Adipocyte (in vitro differentiated cells): ENCODE data around the gene MYLIP.

ENCODE experiments used
- DNase-seq: peaks from one replicate; pipeline ENCODE4 v3.0.0-alpha.2; 2015; ENCODE audit warnings: low read depth
- H3K27me3 ChIP-seq: replicated peaks from 2 replicates; pipeline ENCODE4 v1.7.0; 2013; ENCODE audit warnings: mild to moderate bottlenecking, low read length, moderate library complexity; ENCODE audit not compliant: control insufficient read depth, insufficient read depth
- H3K36me3 ChIP-seq: 2 replicates; pipeline ENCODE4 v1.7.0; 2013; ENCODE audit warnings: low read length, mild to moderate bottlenecking, moderate library complexity; ENCODE audit not compliant: control insufficient read depth, insufficient read depth, severe bottlenecking
- H3K4me1 ChIP-seq: 2 replicates; pipeline ENCODE4 v1.7.0; 2013; ENCODE audit warnings: mild to moderate bottlenecking, low read length, moderate library complexity; ENCODE audit not compliant: control insufficient read depth, insufficient read depth
- H3K4me3 ChIP-seq: 2 replicates; pipeline ENCODE4 v1.7.0; 2013; ENCODE audit warnings: mild to moderate bottlenecking, low read length, moderate library complexity
- H3K9ac ChIP-seq: 2 replicates; pipeline ENCODE4 v1.7.0; 2013; ENCODE audit warnings: mild to moderate bottlenecking, low read length, moderate library complexity
- H3K9me3 ChIP-seq: 2 replicates; pipeline ENCODE4 v1.7.0; 2013; ENCODE audit warnings: mild to moderate bottlenecking, low read length, moderate library complexity; ENCODE audit not compliant: control insufficient read depth

The MYLIP gene

GRCh38 chr6:16130437-16130891, 1.6 kb downstream of the MYLIP start:
- H3K9ac ChIP-seq: peak overlapping the region; percentile 95
- H3K9me3 ChIP-seq: no peaks in the 10 kb centered on the region
- no peak for DNase-seq
- peak overlapping the region; percentile 86 for H3K4me3 ChIP-seq
- H3K4me1 ChIP-seq: peaks cover 48% of the 10 kb centered on the region
- H3K27me3 ChIP-seq: no peaks in the 10 kb centered on the region
- H3K36me3 ChIP-seq: peaks cover 15% of the 10 kb centered on the region

- peaks cover 51% of the 10 kb centered on the region for H3K4me1 ChIP-seq
- DNase-seq: peak; percentile 84
- H3K27me3 ChIP-seq: no peaks in the 10 kb centered on the region
- peak overlapping the region; percentile 86 for H3K4me3 ChIP-seq
- peaks cover 15% of the 10 kb centered on the region for H3K36me3 ChIP-seq
- peak overlapping the region; percentile 95 for H3K9ac ChIP-seq
- H3K9me3 ChIP-seq: no peaks in the 10 kb centered on the region
Measured at GRCh38 chr6:16130932-16131387, 2.1 kb downstream of the MYLIP start.

- peak overlapping the region; percentile 86 for H3K4me3 ChIP-seq
- H3K36me3 ChIP-seq: peaks cover 15% of the 10 kb centered on the region
- no peak for DNase-seq
- no peak overlapping the region for H3K9ac ChIP-seq
- no peaks in the 10 kb centered on the region for H3K9me3 ChIP-seq
- peaks cover 70% of the 10 kb centered on the region for H3K4me1 ChIP-seq
- no peaks in the 10 kb centered on the region for H3K27me3 ChIP-seq
Measured at GRCh38 chr6:16132909-16133308, 4.0 kb downstream of the MYLIP start.

- Histone ChIP-seq H3K9me3 (no peaks in the 10 kb centered on the region), H3K4me1 (peaks cover 80% of the 10 kb centered on the region), H3K27me3 (no peaks in the 10 kb centered on the region), H3K36me3 (peaks cover 15% of the 10 kb centered on the region), H3K9ac (no peak overlapping the region), H3K4me3 (peak overlapping the region; percentile 21)
- DNase-seq: no peak
Measured at GRCh38 chr6:16134430-16134829, 5.5 kb downstream of the MYLIP start.

GRCh38 chr6:16135066-16135465, 6.2 kb downstream of the MYLIP start:
- Histone ChIP-seq H3K4me3 (peak overlapping the region; percentile 21), H3K9me3 (no peaks in the 10 kb centered on the region), H3K4me1 (peaks cover 80% of the 10 kb centered on the region), H3K36me3 (peaks cover 18% of the 10 kb centered on the region), H3K9ac (peak overlapping the region; percentile 4), H3K27me3 (no peaks in the 10 kb centered on the region)
- peak; percentile 64 for DNase-seq

GRCh38 chr6:16136091-16136490, 7.2 kb downstream of the MYLIP start:
- DNase-seq: no peak
- peak overlapping the region; percentile 60 for H3K9ac ChIP-seq
- H3K27me3 ChIP-seq: no peaks in the 10 kb centered on the region
- H3K4me1 ChIP-seq: peaks cover 76% of the 10 kb centered on the region
- H3K36me3 ChIP-seq: peaks cover 27% of the 10 kb centered on the region
- H3K9me3 ChIP-seq: no peaks in the 10 kb centered on the region
- H3K4me3 ChIP-seq: peak overlapping the region; percentile 74

GRCh38 chr6:16136621-16137450, 8.0 kb downstream of the MYLIP start:
- Histone ChIP-seq H3K4me1 (peaks cover 69% of the 10 kb centered on the region), H3K27me3 (no peaks in the 10 kb centered on the region), H3K36me3 (peaks cover 29% of the 10 kb centered on the region), H3K9ac (peak overlapping the region; percentile 60), H3K9me3 (no peaks in the 10 kb centered on the region), H3K4me3 (peak overlapping the region; percentile 74)
- DNase-seq: peak; percentile 91

GRCh38 chr6:16137451-16137801, 8.5 kb downstream of the MYLIP start:
- H3K36me3 ChIP-seq: peaks cover 34% of the 10 kb centered on the region
- no peak for DNase-seq

GRCh38 chr6:16139556-16139955, 10.7 kb downstream of the MYLIP start:
- Histone ChIP-seq H3K9ac (no peak overlapping the region), H3K9me3 (no peaks in the 10 kb centered on the region), H3K4me3 (no peak overlapping the region), H3K27me3 (no peaks in the 10 kb centered on the region), H3K36me3 (peaks cover 46% of the 10 kb centered on the region), H3K4me1 (peaks cover 42% of the 10 kb centered on the region)
- no peak for DNase-seq

More at GRCh38 chr6:16137451-16137801, 8.5 kb downstream of the MYLIP start:
- H3K9me3 ChIP-seq: no peaks in the 10 kb centered on the region
- peak overlapping the region; percentile 74 for H3K4me3 ChIP-seq
- no peak overlapping the region for H3K9ac ChIP-seq
- no peaks in the 10 kb centered on the region for H3K27me3 ChIP-seq
- H3K4me1 ChIP-seq: peaks cover 63% of the 10 kb centered on the region

GRCh38 chr6:16140607-16141006, 11.7 kb downstream of the MYLIP start:
- Histone ChIP-seq H3K9ac (no peak overlapping the region), H3K9me3 (no peaks in the 10 kb centered on the region), H3K27me3 (no peaks in the 10 kb centered on the region), H3K4me3 (no peak overlapping the region), H3K36me3 (peaks cover 57% of the 10 kb centered on the region), H3K4me1 (peaks cover 32% of the 10 kb centered on the region)
- no peak for DNase-seq

- peaks cover 31% of the 10 kb centered on the region for H3K4me1 ChIP-seq
- no peak for DNase-seq
- H3K4me3 ChIP-seq: no peak overlapping the region
- no peaks in the 10 kb centered on the region for H3K27me3 ChIP-seq
- H3K9me3 ChIP-seq: no peaks in the 10 kb centered on the region
- peaks cover 66% of the 10 kb centered on the region for H3K36me3 ChIP-seq
- H3K9ac ChIP-seq: no peak overlapping the region
Measured at GRCh38 chr6:16141514-16141913, 12.6 kb downstream of the MYLIP start.
